Inferior parietal cortex (tissue), 1 donor: ENCODE results near the gene OTOG.

Experiments used
- DNase-seq: peaks from one replicate; pipeline ENCODE4 v3.0.0-alpha.2; 2016; ENCODE audit errors: extremely low spot score

Gene OTOG

GRCh38 chr11:17633279-17633986 is 86.4 kb downstream of the OTOG start:
- no peak for DNase-seq

GRCh38 chr11:17633987-17634775 is 87.1 kb downstream of the OTOG start:
- DNase-seq: no peak

- DNase-seq: no peak
Measured at GRCh38 chr11:17634776-17635550, 87.9 kb downstream of the OTOG start.

GRCh38 chr11:17635551-17635938 is 88.5 kb downstream of the OTOG start:
- no peak for DNase-seq

GRCh38 chr11:17636721-17637120 is 89.7 kb downstream of the OTOG start:
- DNase-seq: no peak

- no peak for DNase-seq
Measured at GRCh38 chr11:17637901-17638300, 90.8 kb downstream of the OTOG start.

GRCh38 chr11:17638311-17638710 is 91.3 kb downstream of the OTOG start:
- no peak for DNase-seq

GRCh38 chr11:17639091-17639490 is 92.0 kb downstream of the OTOG start:
- DNase-seq: no peak

- DNase-seq: no peak
Measured at GRCh38 chr11:17639781-17640180, 92.7 kb downstream of the OTOG start.

GRCh38 chr11:17640493-17641164 is 93.6 kb downstream of the OTOG start:
- DNase-seq: no peak

- DNase-seq: no peak
Measured at GRCh38 chr11:17641792-17642350, 94.8 kb downstream of the OTOG start.

GRCh38 chr11:17642370-17642769 is 95.3 kb downstream of the OTOG start:
- no peak for DNase-seq

- DNase-seq: no peak
Measured at GRCh38 chr11:17642980-17643379, 95.9 kb downstream of the OTOG start.

GRCh38 chr11:17643506-17644405 is 96.7 kb downstream of the OTOG start:
- no peak for DNase-seq

GRCh38 chr11:17645190-17645970 is 98.3 kb downstream of the OTOG start:
- no peak for DNase-seq

- no peak for DNase-seq
Measured at GRCh38 chr11:17646451-17647145, 99.5 kb downstream of the OTOG start.

GRCh38 chr11:17648528-17648927 is 101.5 kb downstream of the OTOG start:
- no peak for DNase-seq

GRCh38 chr11:17649261-17649660 is 102.2 kb downstream of the OTOG start:
- no peak for DNase-seq

- no peak for DNase-seq
Measured at GRCh38 chr11:17649696-17650095, 102.6 kb downstream of the OTOG start.
